ENCODE data around the gene TRIO. TPM values are rescaled to one million over a fixed set of nuclear protein-coding genes. Genes with fewer than 3 reads are reported as not detected.

TRIO gene
- total RNA-seq, 2 experiments from 2014 or later = 4.1 to 6.5 TPM

GRCh38 chr5:14266171-14266570 is 123.0 kb downstream of the TRIO start:
- Mint-ChIP-seq H3K9me3 (no peaks in the 10 kb centered on the region), H3K36me3 (ENCODE audit: low read depth) (no peaks in the 10 kb centered on the region), H3K27me3 (peaks cover 20% of the 10 kb centered on the region), H3K4me3 (no peak overlapping the region), H3K27ac (no peak overlapping the region), H3K4me1 (ENCODE audit: low read depth) (peaks cover 6% of the 10 kb centered on the region)
- no peak overlapping the region for H3K4me3 ChIP-seq (ENCODE audit: low read length)
- DNase-seq = no peak
- H3K4me1 ChIP-seq (ENCODE audit: insufficient read depth, low read length) = peaks cover 5% of the 10 kb centered on the region
- no peak overlapping the region for H3K27ac ChIP-seq (ENCODE audit: low read depth in 1 of 2, low read length in 2 of 2)
- H3K36me3 ChIP-seq (ENCODE audit: insufficient read depth, low read length) = no peaks in the 10 kb centered on the region
- CTCF ChIA-PET = no interaction called here
- peaks cover 0 to 18% of the 10 kb centered on the region in 2 experiments for H3K27me3 ChIP-seq (ENCODE audit: control insufficient read depth in 1 of 2, insufficient read depth in 2 of 2, low read length in 2 of 2)
- no peak for TF ChIP-seq CTCF (IDR thresholded peaks at IDR 0.05)
- POLR2A ChIA-PET = no interaction called here
- no peaks in the 10 kb centered on the region for H3K9me3 ChIP-seq (ENCODE audit: control insufficient read depth in 1 of 2, insufficient read depth in 1 of 2, low read length in 2 of 2)
- intact Hi-C loops (cut with DNase I, micrococcal nuclease) = loop anchor here in 1 of 2 experiments (10.0 kb wide), 2 partner anchors 121 to 271 kb away; partner anchors contain the start of gene TRIO
- ATAC-seq (ENCODE audit: poor library complexity) = no peak

DNA sequence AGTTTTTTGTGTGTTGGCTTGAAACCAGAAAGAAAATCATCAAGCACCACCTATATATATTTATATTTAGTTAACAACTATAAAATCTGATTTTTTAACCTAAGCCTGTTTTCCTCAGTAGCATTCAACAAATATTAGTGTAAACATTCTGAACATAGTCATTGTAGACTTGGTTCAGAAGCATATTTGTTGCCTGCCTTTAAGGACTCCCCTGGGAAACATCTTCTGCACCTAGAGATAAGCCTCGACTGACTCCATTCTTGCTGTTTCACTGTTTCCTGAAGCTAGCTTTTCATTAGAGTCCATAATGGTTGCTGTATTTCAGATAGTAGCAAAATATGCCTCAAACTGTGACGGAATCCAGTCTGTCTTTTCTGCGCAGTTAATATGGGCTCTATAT is 123.5 kb downstream of the TRIO start:
- intact Hi-C loops (cut with DNase I, micrococcal nuclease) = loop anchor here in 1 of 2 experiments (10.0 kb wide), 2 partner anchors 122 to 272 kb away; partner anchors contain the start of gene TRIO
- Mint-ChIP-seq H3K27ac (no peak overlapping the region), H3K4me3 (no peak overlapping the region), H3K27me3 (peaks cover 17% of the 10 kb centered on the region), H3K9me3 (no peaks in the 10 kb centered on the region), H3K36me3 (ENCODE audit: low read depth) (no peaks in the 10 kb centered on the region), H3K4me1 (ENCODE audit: low read depth) (peaks cover 6% of the 10 kb centered on the region)
- peaks cover 0 to 18% of the 10 kb centered on the region in 2 experiments for H3K27me3 ChIP-seq (ENCODE audit: control insufficient read depth in 1 of 2, insufficient read depth in 2 of 2, low read length in 2 of 2)
- ATAC-seq (ENCODE audit: poor library complexity) (no peak), DNase-seq (no peak)
- no peaks in the 10 kb centered on the region for H3K9me3 ChIP-seq (ENCODE audit: control insufficient read depth in 1 of 2, insufficient read depth in 1 of 2, low read length in 2 of 2)
- peaks cover 5% of the 10 kb centered on the region for H3K4me1 ChIP-seq (ENCODE audit: insufficient read depth, low read length)
- ChIA-PET CTCF (no interaction called here), POLR2A (no interaction called here)
- no peaks in the 10 kb centered on the region for H3K36me3 ChIP-seq (ENCODE audit: insufficient read depth, low read length)
- no peak for TF ChIP-seq CTCF (IDR thresholded peaks at IDR 0.05)
- no peak overlapping the region for H3K27ac ChIP-seq (ENCODE audit: low read depth in 1 of 2, low read length in 2 of 2)
- no peak overlapping the region for H3K4me3 ChIP-seq (ENCODE audit: low read length)

DNA sequence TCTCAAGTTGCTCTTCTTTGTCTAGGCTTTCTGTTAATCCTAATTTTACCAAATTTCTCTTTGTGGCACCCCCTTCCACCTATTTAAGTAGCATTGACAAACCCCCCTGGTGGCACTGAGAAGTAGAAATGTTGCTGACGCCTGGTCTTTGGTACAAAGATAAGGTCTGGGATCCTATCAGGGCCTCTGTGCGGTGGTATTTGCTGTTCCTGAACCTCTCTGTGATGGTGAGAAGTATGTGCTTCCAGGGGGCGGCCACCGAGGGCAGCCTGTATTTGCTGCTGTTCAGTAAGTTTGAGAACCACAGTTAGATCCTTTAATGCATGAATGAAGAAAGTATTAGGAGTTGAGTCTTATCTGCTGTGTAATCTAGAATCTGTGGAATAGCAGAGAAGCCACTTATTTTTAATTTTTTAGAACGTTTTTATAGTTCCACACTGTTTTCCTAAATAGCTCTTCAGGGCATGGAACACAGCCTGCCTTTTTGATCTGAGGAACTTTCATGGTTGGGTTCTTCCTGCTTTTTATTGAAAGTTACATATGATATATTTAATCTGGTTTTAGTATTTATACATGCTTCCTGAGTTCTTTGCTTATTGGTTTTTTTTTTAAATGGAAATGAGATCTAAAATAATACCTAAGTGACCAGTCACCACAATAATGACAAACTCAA is 124.2 kb downstream of the TRIO start:
- H3K27ac Mint-ChIP-seq = no peak overlapping the region
- Histone ChIP-seq H3K4me3 (ENCODE audit: low read length) (no peak overlapping the region), H3K27me3 (ENCODE audit: control insufficient read depth in 1 of 2, insufficient read depth in 2 of 2, low read length in 2 of 2) (peaks cover 0 to 18% of the 10 kb centered on the region in 2 experiments), H3K9me3 (ENCODE audit: control insufficient read depth in 1 of 2, insufficient read depth in 1 of 2, low read length in 2 of 2) (no peaks in the 10 kb centered on the region), H3K27ac (ENCODE audit: low read depth in 1 of 2, low read length in 2 of 2) (no peak overlapping the region), H3K36me3 (ENCODE audit: insufficient read depth, low read length) (no peaks in the 10 kb centered on the region), H3K4me1 (ENCODE audit: insufficient read depth, low read length) (peaks cover 5% of the 10 kb centered on the region)
- DNase-seq (no peak), ATAC-seq (ENCODE audit: poor library complexity) (no peak)
- H3K4me3 Mint-ChIP-seq = no peak overlapping the region
- CTCF ChIA-PET = no interaction called here
- POLR2A ChIA-PET = no interaction called here
- H3K36me3 Mint-ChIP-seq (ENCODE audit: low read depth) = no peaks in the 10 kb centered on the region
- H3K27me3 Mint-ChIP-seq = peaks cover 17% of the 10 kb centered on the region
- TF ChIP-seq CTCF (IDR thresholded peaks at IDR 0.05) = no peak
- peaks cover 6% of the 10 kb centered on the region for H3K4me1 Mint-ChIP-seq (ENCODE audit: low read depth)
- H3K9me3 Mint-ChIP-seq = no peaks in the 10 kb centered on the region
- intact Hi-C loops (cut with DNase I, micrococcal nuclease) = loop anchor here in 1 of 2 experiments (10.0 kb wide), 2 partner anchors 123 to 273 kb away; partner anchors contain the start of gene TRIO
